SU-DHL-6 (cell line): ENCODE measurements around the gene EMX1.

ENCODE experiments used
- H2AFZ ChIP-seq: fragments of 200-600 bp; sonication (generic); 2 replicates; pipeline ENCODE4 v1.6.1; 2014; ENCODE audit warnings: low read depth, mild to moderate bottlenecking, moderate library complexity, mixed read lengths, antibody characterized with exemption, low read length; ENCODE audit not compliant: severe bottlenecking
- H3F3A ChIP-seq: fragments of 200-600 bp; shearing (Covaris generic); 2 replicates; pipeline ENCODE4 v1.6.0; 2016; ENCODE audit warnings: antibody characterized with exemption, mild to moderate bottlenecking; ENCODE audit not compliant: insufficient read depth
- H3K27ac ChIP-seq: fragments of 200-600 bp; sonication (generic); 2 replicates; pipeline ENCODE4 v1.5.1; 2016; ENCODE audit warnings: low read depth, mild to moderate bottlenecking, low read length, moderate library complexity, mixed read lengths
- H3K27me3 ChIP-seq: fragments of 200-600 bp; sonication (generic), shearing (Covaris generic); 2 replicates; pipeline ENCODE4 v1.6.0; 2014; ENCODE audit warnings: mild to moderate bottlenecking, low read length
- H3K36me3 ChIP-seq: fragments of 200-600 bp; sonication (generic); 2 replicates; pipeline ENCODE4 v1.6.1; 2014; ENCODE audit warnings: mild to moderate bottlenecking, low read length, mixed read lengths
- H3K4me2 ChIP-seq: fragments of 300-600, 200-600 bp; shearing (Covaris generic), sonication (generic); 2 replicates; pipeline ENCODE4 v1.6.0; 2014; ENCODE audit warnings: low read length, low read depth, mild to moderate bottlenecking; ENCODE audit not compliant: poor library complexity, severe bottlenecking
- H3K4me3 ChIP-seq: fragments of 200-600 bp; sonication (generic); 2 replicates; pipeline ENCODE4 v1.5.1; 2014; ENCODE audit warnings: antibody characterized with exemption, low read length, mild to moderate bottlenecking, mixed read lengths; ENCODE audit not compliant: insufficient read depth, poor library complexity, severe bottlenecking
- H3K79me2 ChIP-seq: fragments of 200-600 bp; sonication (generic); 2 replicates; pipeline ENCODE4 v1.6.1; 2014; ENCODE audit warnings: mild to moderate bottlenecking, low read length, moderate library complexity; ENCODE audit not compliant: insufficient read depth
- H3K9ac ChIP-seq: fragments of 200-600 bp; sonication (generic); 2 replicates; pipeline ENCODE4 v1.7.0; 2014; ENCODE audit warnings: mild to moderate bottlenecking, low read length
- H3K9me2 ChIP-seq: fragments of 200-600 bp; sonication (generic); replicated peaks from 2 replicates; pipeline ENCODE4 v1.6.1; 2014; ENCODE audit warnings: low read length; ENCODE audit not compliant: insufficient read depth
- H3K9me3 ChIP-seq: fragments of 200-600 bp; sonication (generic); 2 replicates; pipeline ENCODE4 v1.6.1; 2014; ENCODE audit warnings: low read length, mixed read lengths; ENCODE audit not compliant: insufficient read depth
- H4K20me1 ChIP-seq: fragments of 200-600 bp; sonication (generic); 2 replicates; pipeline ENCODE4 v1.6.1; 2014; ENCODE audit warnings: low read depth, mild to moderate bottlenecking, antibody characterized with exemption, low read length, moderate library complexity, mixed read lengths
- EZH2phosphoT487 ChIP-seq: fragments of 200-600 bp; sonication (generic), shearing (Covaris generic); conservative IDR thresholded peaks from 2 replicates; pipeline ENCODE4 v1.6.1; 2018; ENCODE audit warnings: mild to moderate bottlenecking, antibody characterized with exemption, low read length, moderate library complexity, mixed read lengths
- TF ChIP-seq, protein P1 (sequence below): fragments of 200-600 bp; sonication (generic); IDR thresholded peaks from one replicate; pipeline ENCODE4 v1.5.1; 2017; ENCODE audit warnings: antibody characterized with exemption, mild to moderate bottlenecking, low read length, moderate library complexity; ENCODE audit not compliant: insufficient read depth, poor library complexity, severe bottlenecking

Gene EMX1

DNA sequence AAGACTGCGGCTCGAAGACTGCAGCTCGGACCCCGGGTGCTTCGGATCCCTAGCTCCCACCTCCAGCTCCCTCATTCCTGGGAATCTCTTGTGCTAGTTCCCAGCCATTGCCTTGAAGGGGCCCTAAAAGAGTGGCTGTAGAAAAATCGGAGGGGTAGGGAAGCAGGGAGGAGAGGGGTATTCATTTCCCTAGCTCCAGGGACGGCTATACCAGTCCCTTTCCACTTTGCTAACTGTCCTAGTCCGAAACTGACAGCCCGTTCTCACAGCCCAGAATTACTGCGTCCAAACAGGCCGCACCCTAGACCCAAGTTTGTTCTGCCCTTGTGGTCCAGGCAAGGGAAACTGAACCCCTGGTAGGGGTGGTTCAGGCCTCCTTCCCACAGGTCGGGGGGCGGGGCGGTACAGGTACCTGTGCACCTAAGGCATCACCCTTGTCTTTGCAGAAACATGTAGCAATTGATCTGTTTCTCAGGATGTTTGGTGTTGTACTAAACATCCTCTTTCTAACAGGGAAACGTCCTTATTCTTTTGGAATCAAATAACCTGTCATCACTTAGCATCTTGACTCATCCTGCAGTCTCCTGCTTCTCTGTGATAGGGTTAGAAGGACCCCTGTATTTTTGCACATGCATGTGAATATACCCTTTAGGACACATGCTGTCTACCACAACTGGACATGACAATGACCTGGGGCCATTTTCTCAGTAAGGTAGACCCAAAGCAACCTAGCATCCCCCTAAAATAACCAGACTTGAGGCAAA lies 4.0 kb downstream of the EMX1 start:
- Histone ChIP-seq H3K4me2 (no peak overlapping the region), H3K36me3 (no peaks in the 10 kb centered on the region), H3K9me3 (no peaks in the 10 kb centered on the region), H3K4me3 (no peak overlapping the region), H3F3A (no peaks in the 10 kb centered on the region), H3K27me3 (no peaks in the 10 kb centered on the region), H3K27ac (no peak overlapping the region), H3K9me2 (no peaks in the 10 kb centered on the region), H3K79me2 (no peaks in the 10 kb centered on the region), H4K20me1 (no peaks in the 10 kb centered on the region), H3K9ac (no peak overlapping the region), H2AFZ (no peak overlapping the region)
- TF ChIP-seq EZH2phosphoT487: no peak
- TF ChIP-seq, protein P1, sequence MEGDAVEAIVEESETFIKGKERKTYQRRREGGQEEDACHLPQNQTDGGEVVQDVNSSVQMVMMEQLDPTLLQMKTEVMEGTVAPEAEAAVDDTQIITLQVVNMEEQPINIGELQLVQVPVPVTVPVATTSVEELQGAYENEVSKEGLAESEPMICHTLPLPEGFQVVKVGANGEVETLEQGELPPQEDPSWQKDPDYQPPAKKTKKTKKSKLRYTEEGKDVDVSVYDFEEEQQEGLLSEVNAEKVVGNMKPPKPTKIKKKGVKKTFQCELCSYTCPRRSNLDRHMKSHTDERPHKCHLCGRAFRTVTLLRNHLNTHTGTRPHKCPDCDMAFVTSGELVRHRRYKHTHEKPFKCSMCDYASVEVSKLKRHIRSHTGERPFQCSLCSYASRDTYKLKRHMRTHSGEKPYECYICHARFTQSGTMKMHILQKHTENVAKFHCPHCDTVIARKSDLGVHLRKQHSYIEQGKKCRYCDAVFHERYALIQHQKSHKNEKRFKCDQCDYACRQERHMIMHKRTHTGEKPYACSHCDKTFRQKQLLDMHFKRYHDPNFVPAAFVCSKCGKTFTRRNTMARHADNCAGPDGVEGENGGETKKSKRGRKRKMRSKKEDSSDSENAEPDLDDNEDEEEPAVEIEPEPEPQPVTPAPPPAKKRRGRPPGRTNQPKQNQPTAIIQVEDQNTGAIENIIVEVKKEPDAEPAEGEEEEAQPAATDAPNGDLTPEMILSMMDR: no peak

- no peak overlapping the region for H3K4me3 ChIP-seq
- TF ChIP-seq EZH2phosphoT487: no peak
- TF ChIP-seq, protein P1: no peak
- no peaks in the 10 kb centered on the region for H3K9me3 ChIP-seq
- H4K20me1 ChIP-seq: no peaks in the 10 kb centered on the region
- no peak overlapping the region for H2AFZ ChIP-seq
- H3K4me2 ChIP-seq: no peak overlapping the region
- H3K9me2 ChIP-seq: no peaks in the 10 kb centered on the region
- H3K79me2 ChIP-seq: no peaks in the 10 kb centered on the region
- H3F3A ChIP-seq: no peaks in the 10 kb centered on the region
- no peaks in the 10 kb centered on the region for H3K27me3 ChIP-seq
- H3K9ac ChIP-seq: no peak overlapping the region
- no peaks in the 10 kb centered on the region for H3K36me3 ChIP-seq
- H3K27ac ChIP-seq: no peak overlapping the region
These were observed 4.5 kb downstream of the EMX1 start for GRCh38 chr2:72921853-72922252.

GRCh38 chr2:72923833-72924352 lies 6.6 kb downstream of the EMX1 start:
- Histone ChIP-seq H4K20me1 (no peaks in the 10 kb centered on the region), H3K9ac (no peak overlapping the region), H2AFZ (no peak overlapping the region), H3K4me3 (no peak overlapping the region), H3K9me3 (no peaks in the 10 kb centered on the region), H3K4me2 (no peak overlapping the region), H3K79me2 (no peaks in the 10 kb centered on the region), H3F3A (no peaks in the 10 kb centered on the region), H3K9me2 (no peaks in the 10 kb centered on the region), H3K27me3 (no peaks in the 10 kb centered on the region), H3K27ac (no peak overlapping the region), H3K36me3 (no peaks in the 10 kb centered on the region)
- TF ChIP-seq EZH2phosphoT487: no peak
- TF ChIP-seq, protein P1: no peak
